ENCODE data around the gene SCAMP3. TPM values are rescaled to one million over a fixed set of nuclear protein-coding genes. Genes with fewer than 3 reads are reported as not detected.
A peak's percentile ranks its signal among the peaks of the same experiment; 100 is the strongest.

SCAMP3 gene
- total and polyA plus RNA-seq, 2 donors (not counting 3 experiments of a cell fraction or from before 2014, with no cell fraction given) = 80.1 to 306 TPM

DNA sequence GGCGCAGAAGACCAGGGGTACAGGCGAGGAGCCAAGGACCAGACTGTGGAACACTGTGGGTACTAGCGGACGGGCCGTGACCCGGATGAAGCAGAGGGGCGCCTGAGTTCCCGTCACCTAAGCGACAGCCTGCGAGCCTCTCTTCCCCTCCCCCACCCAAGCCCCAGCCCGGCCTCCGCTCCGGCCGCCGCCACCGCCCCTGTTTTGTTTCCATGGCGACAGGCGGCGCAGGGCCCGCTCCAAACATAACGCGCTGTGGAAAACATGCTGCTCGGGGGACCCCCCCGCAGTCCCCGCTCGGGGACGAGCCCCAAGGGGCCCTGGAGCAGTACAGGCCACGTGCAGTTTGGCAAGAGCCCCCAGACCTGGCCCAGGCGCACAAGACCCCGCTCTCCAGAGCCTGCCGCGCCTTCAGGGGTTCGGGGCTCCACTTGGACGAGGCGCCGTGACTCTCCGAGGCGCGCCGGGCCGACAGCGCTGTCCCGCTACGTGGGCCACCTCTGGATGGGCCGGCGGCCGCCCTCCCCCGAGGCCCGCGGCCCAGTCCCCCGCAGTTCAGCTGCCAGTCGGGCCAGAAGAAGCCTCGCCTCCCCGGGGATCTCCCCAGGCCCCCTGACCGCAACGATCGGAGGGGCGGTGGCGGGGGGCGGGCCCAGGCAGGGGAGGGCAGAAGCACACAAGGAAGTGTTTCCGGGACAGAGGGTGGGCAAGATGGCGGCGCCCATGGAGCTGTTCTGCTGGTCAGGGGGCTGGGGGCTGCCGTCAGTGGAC lies 53.4 kb downstream of the SCAMP3 start, which contains the start of gene MTX1:
MTX1 (plus strand) TSS at position 155 of the 771 bp plus-strand sequence; CDS start at position 265, 110 bp downstream.
- H3K4me1 ChIP-seq (ENCODE audit: control insufficient read depth, extremely low read depth, insufficient read depth, low read length) = peaks cover 21% of the 10 kb centered on the region
- H3K27me3 ChIP-seq (ENCODE audit: control insufficient read depth in 2 of 2, insufficient read depth in 2 of 2, low read length in 2 of 2) = no peaks in the 10 kb centered on the region
- intact Hi-C loops (cut with micrococcal nuclease) (loop anchor here (1.0 to 5.0 kb wide), 4 partner anchors 16 to 384 kb away; partner anchors contain the start of gene FDPS), dilution Hi-C loops (cut with MboI; ENCODE audit: extremely low pct_ligation_motif_present, low sequenced_read_pairs) (no loop called here)
- TF ChIP-seq FOS (IDR thresholded peaks at IDR 0.05; ENCODE audit: borderline replicate concordance, insufficient read depth, low read length) (no peak), POLR2A (IDR thresholded peaks at IDR 0.05; ENCODE audit: low read depth, low read length) (peak; percentile 71), POLR2AphosphoS5 (IDR thresholded peaks at IDR 0.05; ENCODE audit: insufficient read depth, low read depth, low read length) (peak; percentile 61)
- TF ChIP-seq, protein P1, sequence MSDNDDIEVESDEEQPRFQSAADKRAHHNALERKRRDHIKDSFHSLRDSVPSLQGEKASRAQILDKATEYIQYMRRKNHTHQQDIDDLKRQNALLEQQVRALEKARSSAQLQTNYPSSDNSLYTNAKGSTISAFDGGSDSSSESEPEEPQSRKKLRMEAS (IDR thresholded peaks at IDR 0.05; ENCODE audit: insufficient read depth, insufficient read length) = peak; percentile 11
- H3K9me1 ChIP-seq (replicated peaks; ENCODE audit: control insufficient read depth, extremely low read depth, insufficient read depth, low read length) = no peaks in the 10 kb centered on the region
- peaks cover 2% of the 10 kb centered on the region for H3K79me2 ChIP-seq (ENCODE audit: control insufficient read depth, insufficient read depth, low read length)
- H2AFZ ChIP-seq (ENCODE audit: low read depth, low read length) = peak within 1 kb of the TSS; percentile 58
- POLR2A ChIA-PET = interaction anchor here (1.5 kb wide), 1 partner anchor 16 kb away, joined by 5 read pairs; no protein-coding TSS in a partner anchor
- FAIRE-seq = peak; percentile 85
- BruUV-seq (replicated peaks) = no TSS peak
- H3K36me3 ChIP-seq (ENCODE audit: control insufficient read depth in 2 of 2, extremely low read depth in 1 of 2, insufficient read depth in 2 of 2, low read length in 2 of 2) = no peaks in the 10 kb centered on the region
- CTCF ChIA-PET = interaction anchor here (0.8 to 4.3 kb wide), 10 partner anchors 14 to 440 kb away, joined by 3 to 69 read pairs (median 9); partner anchors contain the start of gene KRTCAP2
- H3K9me3 ChIP-seq (replicated peaks; ENCODE audit: control insufficient read depth, insufficient read depth, low read length) = no peaks in the 10 kb centered on the region
- peak within 1 kb of the TSS; percentile 89 for H3K4me2 ChIP-seq (ENCODE audit: insufficient read depth, low read length)
- H3K9ac ChIP-seq (replicated peaks; ENCODE audit: extremely low read depth, insufficient read depth, low read length) = peak within 1 kb of the TSS; percentile 96
- H3K27ac ChIP-seq (ENCODE audit: insufficient read depth, low read depth, low read length) = peak within 1 kb of the TSS; percentile 87
- H4K20me1 ChIP-seq (replicated peaks; ENCODE audit: control insufficient read depth, extremely low read depth, insufficient read depth, low read length) = no peaks in the 10 kb centered on the region
- peak; percentile 83 for DNase-seq (ENCODE audit: low read depth, low spot score)
- peak within 1 kb of the TSS; percentile 30 to 92 (median 82) for H3K4me3 ChIP-seq (replicated peaks in 1 of 3; ENCODE audit: insufficient read depth in 1 of 3, low read depth in 1 of 3, low read length in 3 of 3)

Measured in endothelial cell of umbilical vein (primary cell).